Activated CD4-positive, alpha-beta T cell treated with anti-CD3 and anti-CD28 coated beads for 24 hours (primary cell): Measurements from ENCODE around the gene CD9.
"Not testable (repeated sequence)": the region's sequence is repeated elsewhere in the genome, so short reads cannot be mapped to it uniquely, and the experiment has no call there.

ENCODE experiments used
- DNase-seq, 2 donors: peaks; one replicate each; pipeline ENCODE4 v3.0.0-alpha.2; 2020; ENCODE audit warnings: low read depth in 2 of 2

Gene CD9

GRCh38 chr12:6180268-6181051, 19.7 kb upstream of the CD9 start:
- no peak for DNase-seq

- no peak for DNase-seq
Observed at GRCh38 chr12:6181166-6181565, 19.0 kb upstream of the CD9 start.

GRCh38 chr12:6181583-6182278, 18.5 kb upstream of the CD9 start:
- DNase-seq, result no peak

- DNase-seq, result no peak
Observed at GRCh38 chr12:6182279-6182898, 17.8 kb upstream of the CD9 start.

GRCh38 chr12:6183689-6184428, 16.3 kb upstream of the CD9 start:
- no peak for DNase-seq

GRCh38 chr12:6185961-6186827, 14.0 kb upstream of the CD9 start:
- DNase-seq, result no peak

GRCh38 chr12:6187948-6188793, 12.0 kb upstream of the CD9 start:
- DNase-seq, result no peak

GRCh38 chr12:6189028-6189427, 11.2 kb upstream of the CD9 start:
- DNase-seq, result no peak

GRCh38 chr12:6189952-6190598, 10.1 kb upstream of the CD9 start:
- not testable (repeated sequence) for DNase-seq

- DNase-seq, result not testable (repeated sequence)
Observed at GRCh38 chr12:6190767-6191530, 9.3 kb upstream of the CD9 start.

- no peak for DNase-seq
Observed at GRCh38 chr12:6192604-6193380, 7.4 kb upstream of the CD9 start.

- no peak for DNase-seq
Observed at GRCh38 chr12:6193853-6194815, 6.1 kb upstream of the CD9 start.

- DNase-seq, result peak; percentile 73 to 74
Observed at GRCh38 chr12:6195665-6196535, 4.3 kb upstream of the CD9 start.

- DNase-seq, result no peak
Observed at GRCh38 chr12:6198051-6198450, 2.1 kb upstream of the CD9 start.

- DNase-seq, result no peak
Observed at GRCh38 chr12:6198556-6198955, 1.6 kb upstream of the CD9 start.

- DNase-seq, result no peak
Observed at GRCh38 chr12:6198985-6199530, 1.1 kb upstream of the CD9 start.
